GM12864 (cell line): ENCODE measurements around the gene PTPRT.

Source experiments
- DNase-seq: peaks from one replicate; pipeline ENCODE4 v3.0.0-alpha.2; 2011; ENCODE audit warnings: low read depth
- H3K4me3 ChIP-seq: 2 replicates; pipeline ENCODE4 v1.5.1; 2011; ENCODE audit warnings: mild to moderate bottlenecking, low read depth, low read length, control low read depth
- TF ChIP-seq, protein P1 (sequence below): IDR thresholded peaks from 2 replicates; pipeline ENCODE4 v1.5.1; 2011; ENCODE audit warnings: low read depth, mild to moderate bottlenecking, moderate library complexity, low read length, control low read depth, inconsistent platforms; ENCODE audit errors: missing control alignments

PTPRT gene

DNA sequence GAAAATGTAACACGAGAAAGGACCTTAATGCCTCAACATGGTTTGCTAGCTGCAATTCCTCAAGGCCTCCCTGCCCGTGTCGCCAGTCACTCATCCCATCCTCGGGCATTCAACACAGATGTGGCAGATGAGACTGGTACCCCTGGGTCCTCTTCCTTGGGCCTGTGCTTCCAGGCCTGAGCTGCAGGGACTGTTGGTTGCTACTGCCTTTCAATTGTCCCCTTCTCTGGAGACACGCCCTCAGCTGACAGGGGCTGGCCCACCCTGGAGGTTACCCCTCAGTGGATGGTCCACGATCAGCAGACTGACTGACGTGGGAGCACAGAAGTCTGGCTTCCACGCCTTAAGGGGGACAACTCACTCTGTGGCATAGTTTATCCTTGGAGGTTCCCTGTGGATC lies 1076.5 kb downstream of the PTPRT start:
- no peak for DNase-seq
- no peak overlapping the region for H3K4me3 ChIP-seq
- TF ChIP-seq, protein P1, sequence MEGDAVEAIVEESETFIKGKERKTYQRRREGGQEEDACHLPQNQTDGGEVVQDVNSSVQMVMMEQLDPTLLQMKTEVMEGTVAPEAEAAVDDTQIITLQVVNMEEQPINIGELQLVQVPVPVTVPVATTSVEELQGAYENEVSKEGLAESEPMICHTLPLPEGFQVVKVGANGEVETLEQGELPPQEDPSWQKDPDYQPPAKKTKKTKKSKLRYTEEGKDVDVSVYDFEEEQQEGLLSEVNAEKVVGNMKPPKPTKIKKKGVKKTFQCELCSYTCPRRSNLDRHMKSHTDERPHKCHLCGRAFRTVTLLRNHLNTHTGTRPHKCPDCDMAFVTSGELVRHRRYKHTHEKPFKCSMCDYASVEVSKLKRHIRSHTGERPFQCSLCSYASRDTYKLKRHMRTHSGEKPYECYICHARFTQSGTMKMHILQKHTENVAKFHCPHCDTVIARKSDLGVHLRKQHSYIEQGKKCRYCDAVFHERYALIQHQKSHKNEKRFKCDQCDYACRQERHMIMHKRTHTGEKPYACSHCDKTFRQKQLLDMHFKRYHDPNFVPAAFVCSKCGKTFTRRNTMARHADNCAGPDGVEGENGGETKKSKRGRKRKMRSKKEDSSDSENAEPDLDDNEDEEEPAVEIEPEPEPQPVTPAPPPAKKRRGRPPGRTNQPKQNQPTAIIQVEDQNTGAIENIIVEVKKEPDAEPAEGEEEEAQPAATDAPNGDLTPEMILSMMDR = no peak

DNA sequence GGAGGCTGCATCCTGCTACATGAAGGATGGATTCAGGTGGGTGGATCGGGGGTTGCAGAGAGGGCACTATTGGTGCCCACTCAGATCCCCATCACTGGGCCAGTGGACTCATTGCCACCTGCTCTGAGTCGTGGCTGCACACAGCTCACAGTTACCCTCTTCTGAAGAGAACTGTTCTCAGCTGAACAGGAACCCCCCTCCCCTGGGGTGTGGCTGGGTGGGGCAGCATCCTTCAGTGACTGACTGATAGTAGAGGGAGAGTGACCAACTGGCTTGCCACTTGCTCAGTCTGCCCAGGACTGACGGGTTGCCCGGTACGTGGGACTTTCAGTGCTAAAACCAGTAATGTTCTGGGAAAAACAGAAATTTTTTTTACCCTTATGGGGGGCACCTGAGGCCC lies 1077.5 kb downstream of the PTPRT start:
- TF ChIP-seq, protein P1 = no peak
- no peak overlapping the region for H3K4me3 ChIP-seq
- no peak for DNase-seq

DNA sequence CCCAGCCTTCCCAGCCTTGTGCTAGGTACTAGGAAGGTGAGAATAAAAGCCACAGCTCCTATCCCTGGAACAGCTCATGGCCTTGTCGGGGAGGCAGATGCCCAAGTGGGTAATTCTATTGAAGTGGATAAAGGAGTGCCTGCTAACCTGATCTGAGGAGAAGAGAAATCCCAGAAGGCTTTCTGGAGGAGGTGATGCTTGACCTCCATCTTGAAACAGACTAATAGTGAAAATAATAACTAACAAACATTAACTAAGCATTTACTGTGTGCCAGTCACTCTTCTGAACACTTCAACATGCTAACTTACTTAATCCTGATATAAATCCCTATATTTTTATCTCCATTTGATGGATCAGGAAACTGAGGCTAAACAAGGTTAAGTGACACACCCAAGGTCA lies 1078.4 kb downstream of the PTPRT start:
- DNase-seq = no peak
- TF ChIP-seq, protein P1 = no peak
- H3K4me3 ChIP-seq = no peak overlapping the region

DNA sequence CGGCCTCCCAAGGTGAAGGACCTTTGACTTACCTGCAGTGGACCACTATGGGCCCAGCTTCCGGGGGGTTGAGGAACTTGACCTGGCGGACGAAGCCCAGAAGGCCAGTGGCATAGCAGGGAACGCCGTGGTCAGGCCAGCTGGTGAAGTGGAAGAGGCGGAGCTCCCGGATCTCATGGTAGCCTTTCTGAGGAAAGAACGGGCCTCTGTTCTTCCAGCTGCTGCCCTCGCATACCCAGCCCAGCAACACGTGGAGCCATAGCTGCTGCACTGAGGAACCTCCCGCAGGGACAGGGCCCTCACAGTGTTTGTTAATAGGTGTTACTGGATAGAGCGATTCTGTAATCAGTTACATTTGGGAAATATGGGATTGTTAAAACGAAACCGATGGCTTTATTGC lies 1079.4 kb downstream of the PTPRT start:
- DNase-seq = no peak
- TF ChIP-seq, protein P1 = no peak
- no peak overlapping the region for H3K4me3 ChIP-seq

DNA sequence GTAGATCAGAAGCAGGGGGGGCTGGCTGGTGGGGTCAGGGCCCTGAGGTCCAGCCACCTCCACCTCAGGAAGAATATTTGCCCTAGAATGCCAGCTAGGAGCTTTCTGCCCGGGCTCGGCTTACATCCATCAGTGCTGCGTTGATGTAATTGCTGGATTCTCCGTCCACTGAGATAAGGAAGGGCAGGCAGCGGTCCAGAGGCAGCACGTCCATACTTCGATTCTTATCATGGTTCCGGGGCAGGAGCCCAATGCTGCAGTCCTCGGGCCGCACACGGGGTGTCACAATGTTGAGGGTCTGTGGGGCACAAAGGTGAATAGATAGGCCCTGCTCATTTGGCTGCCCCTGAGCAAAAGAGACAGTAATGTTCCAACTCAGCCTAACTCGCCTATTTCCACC lies 1087.7 kb downstream of the PTPRT start:
- no peak for DNase-seq
- H3K4me3 ChIP-seq = no peak overlapping the region

DNA sequence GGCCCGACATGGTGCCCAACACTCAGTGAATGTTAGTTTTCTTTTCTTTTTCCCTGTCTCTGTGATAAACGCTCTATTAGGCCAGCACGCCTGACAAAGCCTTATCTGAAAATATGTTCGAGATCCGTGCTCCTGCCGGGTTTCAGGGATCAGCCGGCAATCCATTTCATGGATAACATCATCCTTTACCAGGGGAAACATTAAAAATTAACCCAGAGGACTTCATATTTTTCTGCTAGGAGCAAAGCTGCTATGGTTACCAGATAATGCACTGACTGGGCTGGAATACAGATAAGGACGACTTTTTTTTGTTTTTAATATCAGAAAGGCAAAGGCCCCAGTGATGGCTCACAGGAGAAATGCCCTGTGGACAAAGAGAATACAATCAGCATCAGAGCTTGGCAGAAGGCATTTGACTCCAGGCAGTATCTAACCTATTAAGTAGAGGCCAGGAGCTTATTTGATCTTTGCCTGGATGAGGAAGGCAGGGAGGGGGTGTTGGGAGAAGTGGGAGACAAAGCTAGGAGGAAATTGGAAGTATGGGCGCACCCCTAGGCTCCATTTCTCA lies 1089.5 kb downstream of the PTPRT start:
- no peak overlapping the region for H3K4me3 ChIP-seq
- DNase-seq = no peak
- TF ChIP-seq, protein P1 = no peak

More for the DNA sequence above, 1087.7 kb downstream of the PTPRT start:
- TF ChIP-seq, protein P1 = no peak

DNA sequence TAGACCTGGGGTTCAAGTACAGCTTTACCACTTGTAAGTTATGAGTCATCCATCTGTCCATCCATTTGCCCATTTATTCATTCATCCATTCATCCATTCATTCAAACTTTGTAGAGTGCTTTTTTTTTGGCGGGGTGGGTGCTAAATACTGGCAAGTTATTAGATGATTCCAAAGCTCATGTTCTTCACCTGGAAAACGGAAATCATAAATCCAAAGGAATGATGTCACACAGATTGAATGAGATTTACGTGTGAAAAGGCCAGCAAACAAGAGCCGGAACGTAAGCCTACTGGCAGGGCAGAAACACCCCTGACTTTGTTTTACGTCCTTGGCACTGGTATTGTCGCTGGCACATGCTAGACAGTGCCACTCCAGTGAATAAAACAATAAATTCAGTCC lies 1090.6 kb downstream of the PTPRT start:
- no peak for DNase-seq
- H3K4me3 ChIP-seq = no peak overlapping the region
- TF ChIP-seq, protein P1 = no peak
